ENCODE results near the gene AP1AR.

DNA sequence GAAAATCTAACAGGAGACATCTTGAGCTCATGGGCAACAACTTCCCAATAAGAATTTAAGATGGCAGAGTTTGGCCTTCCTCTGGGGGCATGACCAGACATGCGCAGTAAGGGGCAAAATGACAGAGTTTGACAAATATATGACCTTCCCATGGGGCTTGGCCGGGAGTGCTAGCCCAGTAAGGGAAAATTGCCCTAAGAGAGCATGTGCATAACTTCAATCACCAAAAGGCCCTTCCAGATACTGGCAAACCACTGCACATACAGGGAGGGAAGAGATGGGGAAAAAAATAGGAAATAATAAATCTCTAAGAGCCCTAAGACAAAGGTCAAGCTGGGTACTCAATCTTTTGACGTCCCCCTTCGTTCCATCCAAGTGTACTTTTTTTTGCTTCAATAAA, 40.7 kb downstream of the AP1AR start:
- TF ChIP-seq, protein P1, sequence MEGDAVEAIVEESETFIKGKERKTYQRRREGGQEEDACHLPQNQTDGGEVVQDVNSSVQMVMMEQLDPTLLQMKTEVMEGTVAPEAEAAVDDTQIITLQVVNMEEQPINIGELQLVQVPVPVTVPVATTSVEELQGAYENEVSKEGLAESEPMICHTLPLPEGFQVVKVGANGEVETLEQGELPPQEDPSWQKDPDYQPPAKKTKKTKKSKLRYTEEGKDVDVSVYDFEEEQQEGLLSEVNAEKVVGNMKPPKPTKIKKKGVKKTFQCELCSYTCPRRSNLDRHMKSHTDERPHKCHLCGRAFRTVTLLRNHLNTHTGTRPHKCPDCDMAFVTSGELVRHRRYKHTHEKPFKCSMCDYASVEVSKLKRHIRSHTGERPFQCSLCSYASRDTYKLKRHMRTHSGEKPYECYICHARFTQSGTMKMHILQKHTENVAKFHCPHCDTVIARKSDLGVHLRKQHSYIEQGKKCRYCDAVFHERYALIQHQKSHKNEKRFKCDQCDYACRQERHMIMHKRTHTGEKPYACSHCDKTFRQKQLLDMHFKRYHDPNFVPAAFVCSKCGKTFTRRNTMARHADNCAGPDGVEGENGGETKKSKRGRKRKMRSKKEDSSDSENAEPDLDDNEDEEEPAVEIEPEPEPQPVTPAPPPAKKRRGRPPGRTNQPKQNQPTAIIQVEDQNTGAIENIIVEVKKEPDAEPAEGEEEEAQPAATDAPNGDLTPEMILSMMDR (IDR thresholded peaks at IDR 0.05), result no peak
- TF ChIP-seq POLR2A (IDR thresholded peaks at IDR 0.05), result no peak

Data from Peyer's patch (tissue), 4 donors.